ENCODE measurements around the gene PFDN6.

The PFDN6 gene

DNA sequence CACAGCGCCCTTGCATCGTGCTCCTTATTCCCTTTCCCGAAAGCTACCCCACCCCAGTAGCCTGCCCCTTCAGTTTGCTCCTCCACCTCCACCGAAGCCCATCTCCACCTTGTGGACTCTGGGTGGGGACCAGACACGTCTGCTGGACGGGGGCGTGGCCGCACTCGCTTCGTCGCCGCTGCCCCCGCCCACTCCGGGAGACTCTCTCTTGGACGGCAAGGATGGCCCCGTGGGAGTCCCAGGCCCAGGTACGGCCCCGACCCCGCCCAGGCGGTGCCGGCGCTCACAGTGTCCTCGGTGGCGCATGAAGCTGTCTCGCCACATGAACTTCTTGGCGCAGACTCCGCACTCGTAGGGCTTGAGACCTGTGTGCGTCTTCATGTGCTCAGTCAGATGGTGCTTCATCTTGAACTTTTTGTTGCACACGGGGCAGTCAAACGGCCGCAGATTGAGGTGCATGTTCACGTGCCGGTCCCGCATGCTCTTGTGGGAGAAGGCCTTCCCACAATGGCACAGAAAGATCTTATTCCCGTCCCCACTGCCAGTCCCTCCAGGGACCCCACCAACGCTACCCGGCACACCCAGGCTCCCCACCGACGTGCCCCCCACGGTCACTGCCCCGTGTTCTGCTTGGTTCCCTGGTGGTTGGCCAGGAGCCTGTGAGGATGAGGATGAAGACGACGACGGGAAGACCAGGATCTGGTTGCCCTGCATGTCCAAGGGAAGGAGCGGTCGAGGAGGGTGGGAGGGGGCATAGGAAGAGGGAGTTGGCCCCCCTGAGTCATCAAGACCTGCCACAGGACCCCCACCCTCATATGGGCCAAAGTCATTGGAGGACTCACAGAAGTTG lies 25.8 kb downstream of the PFDN6 start (continued):
- TF ChIP-seq, protein P1, sequence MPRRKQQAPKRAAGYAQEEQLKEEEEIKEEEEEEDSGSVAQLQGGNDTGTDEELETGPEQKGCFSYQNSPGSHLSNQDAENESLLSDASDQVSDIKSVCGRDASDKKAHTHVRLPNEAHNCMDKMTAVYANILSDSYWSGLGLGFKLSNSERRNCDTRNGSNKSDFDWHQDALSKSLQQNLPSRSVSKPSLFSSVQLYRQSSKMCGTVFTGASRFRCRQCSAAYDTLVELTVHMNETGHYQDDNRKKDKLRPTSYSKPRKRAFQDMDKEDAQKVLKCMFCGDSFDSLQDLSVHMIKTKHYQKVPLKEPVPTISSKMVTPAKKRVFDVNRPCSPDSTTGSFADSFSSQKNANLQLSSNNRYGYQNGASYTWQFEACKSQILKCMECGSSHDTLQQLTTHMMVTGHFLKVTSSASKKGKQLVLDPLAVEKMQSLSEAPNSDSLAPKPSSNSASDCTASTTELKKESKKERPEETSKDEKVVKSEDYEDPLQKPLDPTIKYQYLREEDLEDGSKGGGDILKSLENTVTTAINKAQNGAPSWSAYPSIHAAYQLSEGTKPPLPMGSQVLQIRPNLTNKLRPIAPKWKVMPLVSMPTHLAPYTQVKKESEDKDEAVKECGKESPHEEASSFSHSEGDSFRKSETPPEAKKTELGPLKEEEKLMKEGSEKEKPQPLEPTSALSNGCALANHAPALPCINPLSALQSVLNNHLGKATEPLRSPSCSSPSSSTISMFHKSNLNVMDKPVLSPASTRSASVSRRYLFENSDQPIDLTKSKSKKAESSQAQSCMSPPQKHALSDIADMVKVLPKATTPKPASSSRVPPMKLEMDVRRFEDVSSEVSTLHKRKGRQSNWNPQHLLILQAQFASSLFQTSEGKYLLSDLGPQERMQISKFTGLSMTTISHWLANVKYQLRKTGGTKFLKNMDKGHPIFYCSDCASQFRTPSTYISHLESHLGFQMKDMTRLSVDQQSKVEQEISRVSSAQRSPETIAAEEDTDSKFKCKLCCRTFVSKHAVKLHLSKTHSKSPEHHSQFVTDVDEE (CRISPR knock-in tag; IDR thresholded peaks at IDR 0.05) = no peak
- no peak for TF ChIP-seq ESRRG (CRISPR knock-in tag; IDR thresholded peaks at IDR 0.05)
- TF ChIP-seq ZC3H10 (CRISPR knock-in tag; IDR thresholded peaks at IDR 0.05) = no peak

DNA sequence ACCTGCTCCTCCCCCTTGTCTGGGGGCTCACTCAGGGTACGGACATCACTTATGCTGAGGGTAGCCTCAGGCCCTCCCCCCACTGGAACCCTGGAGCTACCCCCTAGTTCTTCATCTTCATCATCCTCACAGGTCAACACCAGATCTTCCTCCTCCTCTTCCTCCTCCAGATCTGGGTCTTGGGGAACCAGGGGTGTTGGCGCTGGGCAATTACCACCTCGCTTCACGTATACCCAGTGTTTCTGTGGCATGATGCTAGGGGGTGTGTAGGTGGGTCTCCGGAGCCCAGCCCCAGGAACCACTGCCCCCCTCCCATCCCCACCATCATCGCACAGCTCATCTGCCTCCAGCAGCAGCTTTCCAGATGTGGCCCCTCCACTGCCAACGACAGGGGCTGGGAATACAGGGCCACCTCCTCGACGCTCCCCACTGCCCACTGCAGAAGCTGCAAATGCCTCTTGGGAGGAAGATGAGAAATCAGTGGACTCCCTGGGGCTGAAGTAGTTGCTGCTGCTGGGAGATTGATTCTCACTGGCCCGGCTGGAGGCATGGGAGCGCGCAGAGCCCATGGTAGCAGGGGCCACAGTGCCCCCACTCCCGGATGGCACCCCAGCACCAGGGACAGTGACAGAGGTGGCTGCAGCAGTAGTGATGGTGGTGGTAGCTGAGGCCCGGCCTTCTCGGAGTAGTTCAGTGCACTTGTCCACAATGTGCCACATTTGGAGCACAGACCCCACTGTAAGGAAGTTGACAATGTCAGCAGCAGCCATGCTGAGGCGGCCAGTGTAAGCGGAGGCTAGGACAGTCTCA lies 26.6 kb downstream of the PFDN6 start:
- TF ChIP-seq ZNF8 (CRISPR knock-in tag; IDR thresholded peaks at IDR 0.05) = no peak
- no peak for TF ChIP-seq ISL1 (CRISPR knock-in tag; IDR thresholded peaks at IDR 0.05)
- TF ChIP-seq TCF4 (CRISPR knock-in tag; IDR thresholded peaks at IDR 0.05; ENCODE audit: borderline replicate concordance) = no peak
- TF ChIP-seq SNAI2 (CRISPR knock-in tag; IDR thresholded peaks at IDR 0.05) = no peak
- TF ChIP-seq ZFP30 (CRISPR knock-in tag; IDR thresholded peaks at IDR 0.05) = no peak
- no peak for TF ChIP-seq ESRRG (CRISPR knock-in tag; IDR thresholded peaks at IDR 0.05)
- no peak for TF ChIP-seq ZNF70 (CRISPR knock-in tag; IDR thresholded peaks at IDR 0.05)
- TF ChIP-seq, protein P2, sequence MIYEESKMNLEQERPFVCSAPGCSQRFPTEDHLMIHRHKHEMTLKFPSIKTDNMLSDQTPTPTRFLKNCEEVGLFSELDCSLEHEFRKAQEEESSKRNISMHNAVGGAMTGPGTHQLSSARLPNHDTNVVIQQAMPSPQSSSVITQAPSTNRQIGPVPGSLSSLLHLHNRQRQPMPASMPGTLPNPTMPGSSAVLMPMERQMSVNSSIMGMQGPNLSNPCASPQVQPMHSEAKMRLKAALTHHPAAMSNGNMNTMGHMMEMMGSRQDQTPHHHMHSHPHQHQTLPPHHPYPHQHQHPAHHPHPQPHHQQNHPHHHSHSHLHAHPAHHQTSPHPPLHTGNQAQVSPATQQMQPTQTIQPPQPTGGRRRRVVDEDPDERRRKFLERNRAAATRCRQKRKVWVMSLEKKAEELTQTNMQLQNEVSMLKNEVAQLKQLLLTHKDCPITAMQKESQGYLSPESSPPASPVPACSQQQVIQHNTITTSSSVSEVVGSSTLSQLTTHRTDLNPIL (CRISPR knock-in tag; IDR thresholded peaks at IDR 0.05; ENCODE audit: low read depth) = no peak
- TF ChIP-seq, protein P1 (CRISPR knock-in tag; IDR thresholded peaks at IDR 0.05) = no peak
- no peak for TF ChIP-seq BACH2 (CRISPR knock-in tag; IDR thresholded peaks at IDR 0.05; ENCODE audit: borderline replicate concordance)
- TF ChIP-seq, protein P3, sequence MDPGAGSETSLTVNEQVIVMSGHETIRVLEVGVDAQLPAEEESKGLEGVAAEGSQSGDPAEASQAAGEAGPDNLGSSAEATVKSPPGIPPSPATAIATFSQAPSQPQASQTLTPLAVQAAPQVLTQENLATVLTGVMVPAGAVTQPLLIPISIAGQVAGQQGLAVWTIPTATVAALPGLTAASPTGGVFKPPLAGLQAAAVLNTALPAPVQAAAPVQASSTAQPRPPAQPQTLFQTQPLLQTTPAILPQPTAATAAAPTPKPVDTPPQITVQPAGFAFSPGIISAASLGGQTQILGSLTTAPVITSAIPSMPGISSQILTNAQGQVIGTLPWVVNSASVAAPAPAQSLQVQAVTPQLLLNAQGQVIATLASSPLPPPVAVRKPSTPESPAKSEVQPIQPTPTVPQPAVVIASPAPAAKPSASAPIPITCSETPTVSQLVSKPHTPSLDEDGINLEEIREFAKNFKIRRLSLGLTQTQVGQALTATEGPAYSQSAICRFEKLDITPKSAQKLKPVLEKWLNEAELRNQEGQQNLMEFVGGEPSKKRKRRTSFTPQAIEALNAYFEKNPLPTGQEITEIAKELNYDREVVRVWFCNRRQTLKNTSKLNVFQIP (CRISPR knock-in tag; IDR thresholded peaks at IDR 0.05; ENCODE audit: borderline replicate concordance, low read depth) = no peak
- no peak for TF ChIP-seq ZC3H10 (CRISPR knock-in tag; IDR thresholded peaks at IDR 0.05)
- TF ChIP-seq RARB (CRISPR knock-in tag; IDR thresholded peaks at IDR 0.05) = no peak
- no peak for TF ChIP-seq CSDC2 (CRISPR knock-in tag; IDR thresholded peaks at IDR 0.05)
- no peak for ATAC-seq

DNA sequence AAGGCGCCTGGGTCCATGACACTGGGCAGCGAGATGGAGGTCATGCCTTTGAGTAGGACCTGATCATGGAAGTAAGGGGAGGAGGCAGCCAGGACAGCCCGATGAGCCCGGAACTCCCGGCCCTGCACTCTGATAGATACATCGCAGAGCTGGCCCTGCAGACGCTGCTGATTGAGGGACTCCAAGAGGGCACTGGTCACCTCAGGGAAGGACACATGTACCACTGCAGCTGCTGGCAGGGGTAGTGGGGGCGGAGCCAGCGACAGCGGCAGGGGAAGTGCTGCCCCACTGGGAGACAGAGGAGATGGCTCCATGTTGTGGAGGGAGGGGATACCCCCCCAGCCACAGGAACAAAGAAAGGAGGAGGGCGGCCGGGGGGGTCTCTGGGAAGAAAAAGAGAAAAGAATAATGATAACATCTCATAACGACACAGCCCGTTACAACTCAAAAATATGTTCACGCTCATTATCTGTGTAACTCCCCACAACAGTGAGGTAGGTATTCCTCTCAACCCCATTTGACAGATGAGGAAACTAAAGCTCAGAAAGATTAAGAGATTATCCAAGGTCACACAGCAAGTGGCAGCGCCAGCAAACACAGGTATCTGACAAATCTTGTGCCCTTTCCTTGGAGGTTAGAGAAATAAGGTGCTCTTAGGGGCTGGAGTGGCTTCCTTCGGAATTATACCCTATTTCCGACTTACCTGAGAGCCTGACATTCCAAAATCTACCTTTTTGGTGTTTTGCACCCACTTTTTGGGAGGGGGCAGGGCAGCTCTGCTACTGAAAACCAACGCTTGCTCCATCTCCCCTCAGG lies 27.4 kb downstream of the PFDN6 start:
- ATAC-seq = no peak
- peak; percentile 33; the same call in 1 of the 2 replicates for TF ChIP-seq ZNF70 (CRISPR knock-in tag; IDR thresholded peaks at IDR 0.05)
- TF ChIP-seq ZC3H10 (CRISPR knock-in tag; IDR thresholded peaks at IDR 0.05) = no peak

DNA sequence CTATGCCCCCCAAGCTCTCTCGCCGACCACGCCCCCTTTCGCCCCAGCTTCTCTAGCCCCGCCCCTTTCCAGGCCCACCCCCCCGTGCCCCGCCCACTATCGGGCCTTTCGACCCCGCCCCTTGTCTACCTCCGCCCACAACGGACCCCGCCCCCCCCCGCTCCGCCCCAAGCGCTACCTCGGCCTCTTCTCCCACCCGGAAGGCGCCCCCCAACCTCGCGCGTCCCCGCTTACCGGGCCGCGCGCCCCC lies 27.9 kb downstream of the PFDN6 start:
- TF ChIP-seq CSDC2 (CRISPR knock-in tag; IDR thresholded peaks at IDR 0.05) = no peak
- TF ChIP-seq OSR1 (CRISPR knock-in tag; IDR thresholded peaks at IDR 0.05) = no peak
- no peak for ATAC-seq
